HAP-1 (cell line): ENCODE results near the gene POLG2.
"Not testable (repeated sequence)": the region's sequence is repeated elsewhere in the genome, so short reads cannot be mapped to it uniquely, and the experiment has no call there.

Experiments
- DNase-seq, 2 experiments: peaks; one replicate each; pipeline ENCODE4 v3.0.0-alpha.2; 2016 to 2020; ENCODE audit warnings: low spot score in 2 of 2
- H3K27me3 ChIP-seq: fragments of 250-450 bp; sonication (Bioruptor Pico); 2 replicates; pipeline ENCODE4 v1.5.1; 2020; ENCODE audit warnings: low read depth, mild to moderate bottlenecking, moderate library complexity
- H3K36me3 ChIP-seq: fragments of 250-450 bp; sonication (Bioruptor Pico); replicated peaks from 2 replicates; pipeline ENCODE4 v1.5.1; 2020; ENCODE audit warnings: mild to moderate bottlenecking
- H3K4me1 ChIP-seq: fragments of 250-450 bp; sonication (Bioruptor Pico); 2 replicates; pipeline ENCODE4 v1.5.1; 2020; ENCODE audit warnings: mild to moderate bottlenecking
- H3K4me3 ChIP-seq: fragments of 250-450 bp; sonication (Bioruptor Pico); 2 replicates; pipeline ENCODE4 v1.5.1; 2020; ENCODE audit warnings: mild to moderate bottlenecking, moderate library complexity
- H3K9me3 ChIP-seq: fragments of 250-450 bp; sonication (Bioruptor Pico); 2 replicates; pipeline ENCODE4 v1.5.1; 2020; ENCODE audit warnings: mild to moderate bottlenecking, moderate library complexity
- in situ Hi-C: fragments of 300-500 bp; cut with MboI; formaldehyde crosslinking; loops from 3 replicates; pipeline ENCODE4 v1.14.3; 2020; ENCODE audit warnings: low sequenced_read_pairs, inconsistent platforms, mixed read lengths

The POLG2 gene

GRCh38 chr17:64502809-64503208, 6.0 kb upstream of the POLG2 start:
- no peaks in the 10 kb centered on the region for H3K27me3 ChIP-seq
- peaks cover 77% of the 10 kb centered on the region for H3K36me3 ChIP-seq
- no peak for DNase-seq
- no peaks in the 10 kb centered on the region for H3K9me3 ChIP-seq
- H3K4me1 ChIP-seq: peaks cover 14% of the 10 kb centered on the region
- H3K4me3 ChIP-seq: no peak overlapping the region
- in situ Hi-C loops: loop anchor here (25.0 kb wide), 1 partner anchor 691 kb away; no protein-coding TSS in a partner anchor

- no peaks in the 10 kb centered on the region for H3K27me3 ChIP-seq
- DNase-seq: no peak
- H3K36me3 ChIP-seq: peaks cover 79% of the 10 kb centered on the region
- H3K9me3 ChIP-seq: no peaks in the 10 kb centered on the region
- peaks cover 21% of the 10 kb centered on the region for H3K4me1 ChIP-seq
- in situ Hi-C loops: loop anchor here (25.0 kb wide), 1 partner anchor 690 kb away; no protein-coding TSS in a partner anchor
- H3K4me3 ChIP-seq: no peak overlapping the region
These were observed 5.2 kb upstream of the POLG2 start for GRCh38 chr17:64502021-64502420.

GRCh38 chr17:64500862-64501765, 4.3 kb upstream of the POLG2 start:
- Histone ChIP-seq H3K4me1 (peaks cover 21% of the 10 kb centered on the region), H3K27me3 (no peaks in the 10 kb centered on the region), H3K9me3 (no peaks in the 10 kb centered on the region), H3K36me3 (peaks cover 79% of the 10 kb centered on the region), H3K4me3 (no peak overlapping the region)
- in situ Hi-C loops: loop anchor here (25.0 kb wide), 1 partner anchor 689 kb away; no protein-coding TSS in a partner anchor
- DNase-seq: no peak

- Histone ChIP-seq H3K4me3 (no peak overlapping the region), H3K9me3 (no peaks in the 10 kb centered on the region), H3K27me3 (no peaks in the 10 kb centered on the region), H3K36me3 (peaks cover 76% of the 10 kb centered on the region), H3K4me1 (peaks cover 21% of the 10 kb centered on the region)
- no peak for DNase-seq
- in situ Hi-C loops: loop anchor here (25.0 kb wide), 1 partner anchor 688 kb away; no protein-coding TSS in a partner anchor
These were observed 3.6 kb upstream of the POLG2 start for GRCh38 chr17:64500487-64500859.

GRCh38 chr17:64499805-64500486, 3.1 kb upstream of the POLG2 start:
- Histone ChIP-seq H3K9me3 (no peaks in the 10 kb centered on the region), H3K4me3 (no peak overlapping the region), H3K36me3 (peaks cover 71% of the 10 kb centered on the region), H3K27me3 (no peaks in the 10 kb centered on the region), H3K4me1 (peaks cover 21% of the 10 kb centered on the region)
- in situ Hi-C loops: loop anchor here (10.0 to 25.0 kb wide), 2 partner anchors 75 to 688 kb away; no protein-coding TSS in a partner anchor
- no peak for DNase-seq

GRCh38 chr17:64498308-64499203, 1.7 kb upstream of the POLG2 start:
- H3K4me1 ChIP-seq: peaks cover 15% of the 10 kb centered on the region
- H3K9me3 ChIP-seq: no peaks in the 10 kb centered on the region
- in situ Hi-C loops: loop anchor here (10.0 kb wide), 1 partner anchor 74 kb away; no protein-coding TSS in a partner anchor
- H3K36me3 ChIP-seq: peaks cover 57% of the 10 kb centered on the region
- DNase-seq: no peak
- no peaks in the 10 kb centered on the region for H3K27me3 ChIP-seq
- H3K4me3 ChIP-seq: no peak overlapping the region

- in situ Hi-C loops: loop anchor here (10.0 kb wide), 1 partner anchor 73 kb away; no protein-coding TSS in a partner anchor
- H3K4me1 ChIP-seq: peaks cover 15% of the 10 kb centered on the region
These were observed 746 bp upstream of the POLG2 start for GRCh38 chr17:64497565-64498035.

GRCh38 chr17:64496348-64496785, 487 bp downstream of the POLG2 start:
- H3K4me1 ChIP-seq: peaks cover 15% of the 10 kb centered on the region
- peak in 1 of 2 experiments; percentile 27 for DNase-seq
- H3K27me3 ChIP-seq: no peaks in the 10 kb centered on the region
- H3K4me3 ChIP-seq: peak overlapping the region; percentile 69
- peaks cover 52% of the 10 kb centered on the region for H3K36me3 ChIP-seq
- in situ Hi-C loops: loop anchor here (10.0 kb wide), 1 partner anchor 72 kb away; no protein-coding TSS in a partner anchor
- H3K9me3 ChIP-seq: no peaks in the 10 kb centered on the region

More at GRCh38 chr17:64497565-64498035, 746 bp upstream of the POLG2 start:
- Histone ChIP-seq H3K4me3 (peak overlapping the region; percentile 69), H3K9me3 (no peaks in the 10 kb centered on the region), H3K27me3 (no peaks in the 10 kb centered on the region), H3K36me3 (peaks cover 54% of the 10 kb centered on the region)
- no peak for DNase-seq

GRCh38 chr17:64495300-64495699, 1.6 kb downstream of the POLG2 start:
- Histone ChIP-seq H3K36me3 (peaks cover 52% of the 10 kb centered on the region), H3K4me3 (peak overlapping the region; percentile 69), H3K4me1 (peaks cover 15% of the 10 kb centered on the region)
- not testable (repeated sequence) for DNase-seq, H3K9me3 ChIP-seq, H3K27me3 ChIP-seq
- in situ Hi-C loops: loop anchor here (10.0 kb wide), 1 partner anchor 70 kb away; no protein-coding TSS in a partner anchor

- in situ Hi-C loops: loop anchor here (10.0 kb wide), 1 partner anchor 69 kb away; no protein-coding TSS in a partner anchor
- Histone ChIP-seq H3K27me3 (no peaks in the 10 kb centered on the region), H3K4me3 (peak overlapping the region; percentile 69), H3K36me3 (peaks cover 50% of the 10 kb centered on the region), H3K4me1 (peaks cover 10% of the 10 kb centered on the region), H3K9me3 (no peaks in the 10 kb centered on the region)
- no peak for DNase-seq
These were observed 2.7 kb downstream of the POLG2 start for GRCh38 chr17:64494121-64494520.

- Histone ChIP-seq H3K36me3 (peaks cover 39% of the 10 kb centered on the region), H3K9me3 (no peaks in the 10 kb centered on the region), H3K4me3 (no peak overlapping the region), H3K4me1 (peaks cover 5% of the 10 kb centered on the region), H3K27me3 (no peaks in the 10 kb centered on the region)
- DNase-seq: no peak
- in situ Hi-C loops: loop anchor here (10.0 kb wide), 1 partner anchor 68 kb away; no protein-coding TSS in a partner anchor
These were observed 4.3 kb downstream of the POLG2 start for GRCh38 chr17:64492481-64493109.

- Histone ChIP-seq H3K36me3 (peaks cover 42% of the 10 kb centered on the region), H3K9me3 (no peaks in the 10 kb centered on the region), H3K27me3 (no peaks in the 10 kb centered on the region), H3K4me1 (no peaks in the 10 kb centered on the region), H3K4me3 (no peak overlapping the region)
- no peak for DNase-seq
- in situ Hi-C loops: loop anchor here (10.0 kb wide), 1 partner anchor 67 kb away; no protein-coding TSS in a partner anchor
These were observed 4.9 kb downstream of the POLG2 start for GRCh38 chr17:64491994-64492393.
